AG04449 (cell line): ENCODE results near the gene SLC25A22.
A peak's percentile ranks its signal among the peaks of the same experiment; 100 is the strongest.

Experiments
- CTCF ChIA-PET: fragments of 350-600 bp; formaldehyde crosslinking; extraction: SDS; loops from one replicate; lab custom pipeline; 2021; ENCODE audit warnings: antibody characterized with exemption; lab: Yijun Ruan, JAX
- POLR2A ChIA-PET: fragments of 400-600, 350-600 bp; formaldehyde crosslinking; extraction: SDS; loops from one replicate; lab custom pipeline; 2020; ENCODE audit warnings: antibody characterized with exemption, inconsistent platforms; lab: Yijun Ruan, JAX
- DNase-seq: peaks from one replicate; pipeline ENCODE4 v3.0.0-alpha.2; 2010; ENCODE audit warnings: low read depth, low spot score
- H3K4me3 ChIP-seq: 2 replicates; pipeline ENCODE4 v1.5.1; 2011; ENCODE audit warnings: low read depth, mild to moderate bottlenecking, control low read depth, low read length
- TF ChIP-seq, protein P1 (sequence below): IDR thresholded peaks from one replicate; pipeline ENCODE4 v1.5.1; 2011; ENCODE audit warnings: mild to moderate bottlenecking, moderate library complexity, low read length, control low read depth, inconsistent platforms; ENCODE audit not compliant: insufficient read depth; ENCODE audit errors: missing control alignments

Gene SLC25A22

DNA sequence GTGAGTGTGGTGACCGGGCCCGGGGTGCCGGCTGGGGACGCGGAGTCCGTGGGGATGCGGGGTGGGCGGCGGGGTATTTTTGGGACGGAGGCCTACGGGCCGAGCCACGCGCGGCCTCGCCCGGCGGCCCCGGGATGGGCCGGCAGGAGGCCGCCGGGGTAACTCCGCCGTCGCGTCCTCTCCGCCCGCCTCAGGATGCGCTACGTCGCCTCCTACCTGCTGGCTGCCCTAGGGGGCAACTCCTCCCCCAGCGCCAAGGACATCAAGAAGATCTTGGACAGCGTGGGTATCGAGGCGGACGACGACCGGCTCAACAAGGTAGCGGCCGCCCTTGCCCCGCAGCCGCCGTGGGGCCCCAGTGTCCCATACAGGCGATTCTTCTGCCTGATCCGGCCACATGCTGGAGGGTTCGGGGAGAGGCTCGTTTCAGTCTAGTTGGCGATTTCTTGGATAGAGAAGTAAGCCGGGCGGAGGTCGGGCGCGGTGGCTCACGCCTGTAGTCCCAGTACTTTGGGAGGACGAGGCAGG is 12.0 kb upstream of the SLC25A22 start:
- TF ChIP-seq, protein P1, sequence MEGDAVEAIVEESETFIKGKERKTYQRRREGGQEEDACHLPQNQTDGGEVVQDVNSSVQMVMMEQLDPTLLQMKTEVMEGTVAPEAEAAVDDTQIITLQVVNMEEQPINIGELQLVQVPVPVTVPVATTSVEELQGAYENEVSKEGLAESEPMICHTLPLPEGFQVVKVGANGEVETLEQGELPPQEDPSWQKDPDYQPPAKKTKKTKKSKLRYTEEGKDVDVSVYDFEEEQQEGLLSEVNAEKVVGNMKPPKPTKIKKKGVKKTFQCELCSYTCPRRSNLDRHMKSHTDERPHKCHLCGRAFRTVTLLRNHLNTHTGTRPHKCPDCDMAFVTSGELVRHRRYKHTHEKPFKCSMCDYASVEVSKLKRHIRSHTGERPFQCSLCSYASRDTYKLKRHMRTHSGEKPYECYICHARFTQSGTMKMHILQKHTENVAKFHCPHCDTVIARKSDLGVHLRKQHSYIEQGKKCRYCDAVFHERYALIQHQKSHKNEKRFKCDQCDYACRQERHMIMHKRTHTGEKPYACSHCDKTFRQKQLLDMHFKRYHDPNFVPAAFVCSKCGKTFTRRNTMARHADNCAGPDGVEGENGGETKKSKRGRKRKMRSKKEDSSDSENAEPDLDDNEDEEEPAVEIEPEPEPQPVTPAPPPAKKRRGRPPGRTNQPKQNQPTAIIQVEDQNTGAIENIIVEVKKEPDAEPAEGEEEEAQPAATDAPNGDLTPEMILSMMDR: no peak
- POLR2A ChIA-PET: interaction anchor here (0.7 to 1.9 kb wide), 9 partner anchors 9 to 264 kb away, joined by 3 to 35 read pairs (median 4); partner anchors contain the start of genes PNPLA2 and TSPAN4
- CTCF ChIA-PET: no interaction called here
- peak overlapping the region; percentile 89 for H3K4me3 ChIP-seq
- no peak for DNase-seq

DNA sequence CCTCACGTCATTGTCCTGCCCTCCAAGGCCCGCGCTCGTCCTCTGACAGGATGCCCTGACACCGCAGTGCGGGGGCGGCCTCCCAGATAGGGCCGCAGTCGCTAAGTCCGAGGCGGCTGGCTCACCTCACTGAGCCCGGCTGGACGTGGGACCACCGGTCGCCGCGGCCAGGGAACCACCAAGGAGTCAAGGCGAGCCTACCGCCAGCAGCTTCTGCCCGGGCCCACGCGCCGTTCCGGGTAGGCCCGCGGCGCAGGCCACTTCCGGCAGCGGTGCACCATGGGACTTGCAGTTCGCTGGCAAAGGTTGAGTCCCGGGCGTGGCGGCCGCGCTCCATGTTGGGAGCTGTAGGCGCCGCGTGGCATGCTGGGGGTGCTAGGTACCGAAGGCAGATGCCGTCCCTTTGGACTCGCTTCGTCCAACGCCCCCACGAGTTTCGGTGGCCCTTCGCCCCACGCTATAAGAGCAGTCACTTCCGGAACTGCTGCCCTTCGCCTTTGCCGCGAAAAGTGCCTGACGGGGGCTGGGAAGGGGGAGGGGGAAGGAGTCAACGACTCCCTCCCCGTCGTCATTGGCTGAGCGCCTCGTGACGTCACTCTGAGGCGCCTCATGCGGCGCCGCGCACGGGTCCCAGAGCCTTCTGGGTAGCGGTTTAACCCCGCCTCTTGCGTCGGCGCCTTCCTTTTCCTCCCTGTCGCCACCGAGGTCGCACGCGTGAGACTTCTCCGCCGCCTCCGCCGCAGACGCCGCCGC is 11.4 kb upstream of the SLC25A22 start, which contains the start of gene RPLP2:
TSS of gene RPLP2 (plus strand) at position 681 of the 753 bp plus-strand sequence. CDS start 268 bp downstream, outside the sequence.
- CTCF ChIA-PET: interaction anchor here (1.1 kb wide), 1 partner anchor 11 kb away, joined by 3 read pairs; no protein-coding TSS in a partner anchor
- POLR2A ChIA-PET: interaction anchor here (0.8 to 1.8 kb wide), 9 partner anchors 10 to 263 kb away, joined by 3 to 35 read pairs (median 4); partner anchors contain the start of genes CD151, PNPLA2 and TSPAN4
- TF ChIP-seq, protein P1: no peak

DNA sequence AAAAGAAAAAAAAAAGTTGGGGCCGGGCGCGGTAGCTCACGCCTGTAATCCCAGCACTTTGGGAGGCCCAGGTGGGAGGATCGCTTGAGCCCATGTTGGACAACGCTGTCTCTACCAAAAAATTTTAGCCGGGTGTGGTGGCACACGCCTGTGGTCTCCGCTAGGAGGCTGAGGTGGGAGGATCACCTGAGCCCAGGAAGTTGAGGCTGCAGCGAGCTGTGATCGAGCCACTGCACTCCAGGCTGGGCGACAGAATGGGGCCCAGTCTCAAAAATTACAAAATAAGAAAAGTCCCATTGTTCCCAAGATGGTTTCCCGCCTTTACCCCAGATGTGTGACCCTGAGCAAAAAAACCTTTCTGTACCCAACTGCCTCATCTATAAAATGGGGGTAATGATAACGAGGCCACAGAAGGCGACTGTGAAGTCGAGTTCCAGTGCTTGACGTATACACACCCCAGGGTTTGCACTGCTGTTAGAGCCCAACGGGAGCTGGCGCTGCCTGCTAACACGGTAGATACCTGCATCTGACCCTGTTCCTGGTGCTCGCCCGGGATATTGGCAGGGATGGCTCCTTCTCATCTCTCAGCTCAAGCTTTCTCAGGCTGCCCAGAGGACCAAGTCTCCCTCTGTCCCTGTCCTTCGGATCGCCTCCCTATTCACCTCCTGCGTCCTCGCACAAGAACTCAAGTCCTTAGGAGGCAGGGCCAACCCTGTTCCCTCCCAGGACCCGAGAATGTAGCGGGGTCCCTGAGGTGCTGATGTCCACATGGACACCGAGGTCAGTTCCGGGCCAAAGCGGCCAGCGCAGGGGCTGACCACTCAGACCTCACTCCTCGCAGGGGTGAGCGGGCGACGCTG is 10.6 kb upstream of the SLC25A22 start:
- ChIA-PET POLR2A (interaction anchor here (0.8 to 1.8 kb wide), 9 partner anchors 10 to 263 kb away, joined by 3 to 35 read pairs (median 4); partner anchors contain the start of genes CD151, PNPLA2 and TSPAN4), CTCF (interaction anchor here (1.1 kb wide), 1 partner anchor 10 kb away, joined by 3 read pairs; no protein-coding TSS in a partner anchor)
- peak overlapping the region; percentile 89 for H3K4me3 ChIP-seq
- no peak for DNase-seq
- TF ChIP-seq, protein P1: no peak

More for the DNA sequence above, 11.4 kb upstream of the SLC25A22 start, which contains the start of gene RPLP2:
- peak; percentile 71 for DNase-seq
- H3K4me3 ChIP-seq: peak within 1 kb of the TSS; percentile 89

DNA sequence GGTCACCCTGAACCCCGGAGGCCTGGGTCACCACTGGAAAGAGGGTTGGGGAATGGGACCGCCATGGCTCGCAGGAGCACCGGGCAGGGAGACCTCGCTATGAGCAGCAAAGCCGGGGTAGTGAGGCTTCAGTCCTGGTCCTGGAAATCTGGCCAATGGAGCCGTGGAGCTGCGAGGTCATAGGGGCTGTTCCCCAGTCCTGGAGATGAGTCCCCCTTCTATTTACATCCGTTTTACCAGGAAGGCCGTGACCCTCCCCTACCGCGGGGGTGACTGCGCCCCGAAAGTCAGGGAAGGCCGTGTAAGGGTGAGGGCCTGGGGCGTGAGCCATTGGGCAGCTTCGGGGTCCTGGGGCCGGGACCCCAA is 6.5 kb upstream of the SLC25A22 start:
- POLR2A ChIA-PET: interaction anchor here (0.5 to 1.9 kb wide), 3 partner anchors 9 to 39 kb away, joined by 3 to 11 read pairs (median 6); partner anchors contain the start of gene PNPLA2
- peak overlapping the region; percentile 63 for H3K4me3 ChIP-seq
- TF ChIP-seq, protein P1: no peak
- DNase-seq: no peak
- CTCF ChIA-PET: no interaction called here

DNA sequence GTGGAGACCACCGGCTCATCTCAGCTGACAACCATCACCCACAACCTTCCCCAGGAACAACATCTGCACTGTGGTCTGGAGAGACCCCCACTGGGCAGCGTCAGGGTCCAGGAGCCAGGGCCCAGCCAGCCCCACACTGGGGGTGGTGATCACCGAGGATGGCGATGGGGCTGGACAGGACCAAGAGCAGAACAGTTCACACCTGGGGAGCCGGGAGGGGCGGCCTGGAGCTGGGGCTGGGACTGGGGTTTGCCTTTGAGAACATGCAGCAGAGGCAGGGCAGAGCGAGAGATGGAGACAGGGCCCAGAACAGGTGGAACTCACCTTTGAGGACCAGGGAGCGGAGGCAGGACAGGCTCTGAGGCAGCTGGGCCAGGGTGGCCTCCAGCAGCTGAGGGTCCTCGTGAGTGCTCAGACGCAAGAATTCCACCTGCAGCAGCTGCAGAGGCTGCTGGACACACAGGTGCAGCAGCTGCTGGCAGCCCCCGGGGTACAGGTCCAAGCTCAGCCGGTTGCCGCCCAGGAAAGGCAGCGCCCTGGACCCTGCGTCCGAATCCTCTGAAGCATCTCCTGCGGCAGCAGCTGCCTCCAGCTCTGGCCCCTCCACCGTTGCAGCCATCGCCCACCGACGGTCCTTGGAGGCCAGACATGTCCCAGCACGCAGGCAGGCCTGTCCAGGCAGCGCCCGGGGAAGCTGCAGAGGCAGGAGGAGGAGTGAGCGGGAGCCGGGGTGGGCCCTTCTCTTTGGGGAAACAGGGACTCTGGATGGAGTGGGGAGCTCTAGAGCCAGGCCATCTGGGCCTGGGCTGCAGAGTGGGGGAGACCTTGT is 5.9 kb upstream of the SLC25A22 start:
- POLR2A ChIA-PET: interaction anchor here (0.5 to 1.3 kb wide), 2 partner anchors 8 to 39 kb away, joined by 3 to 11 read pairs; no protein-coding TSS in a partner anchor
- H3K4me3 ChIP-seq: peak overlapping the region; percentile 63
- no peak for DNase-seq
- CTCF ChIA-PET: no interaction called here
- TF ChIP-seq, protein P1: no peak
